ENCODE measurements around the gene UBE4B.

DNA sequence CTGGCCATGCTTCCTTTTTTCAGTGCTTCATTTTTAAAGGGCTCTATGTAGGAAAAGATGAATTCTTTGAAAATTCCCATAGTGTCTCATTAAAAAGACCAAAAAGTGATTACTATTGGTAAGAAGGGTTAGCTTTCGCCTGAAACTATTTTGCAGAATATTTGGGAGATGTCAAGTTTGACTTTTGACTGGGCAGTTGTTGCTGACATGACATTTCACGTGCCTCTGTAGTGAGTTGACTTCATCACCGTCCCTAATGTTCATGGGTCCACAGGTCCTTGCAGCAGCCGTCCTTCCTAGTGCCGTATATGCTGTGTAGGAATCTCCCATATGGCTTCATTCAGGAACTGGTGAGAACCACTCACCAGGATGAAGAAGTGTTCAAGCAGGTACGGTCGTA is 88.9 kb downstream of the UBE4B start:
- TF ChIP-seq, protein P1, sequence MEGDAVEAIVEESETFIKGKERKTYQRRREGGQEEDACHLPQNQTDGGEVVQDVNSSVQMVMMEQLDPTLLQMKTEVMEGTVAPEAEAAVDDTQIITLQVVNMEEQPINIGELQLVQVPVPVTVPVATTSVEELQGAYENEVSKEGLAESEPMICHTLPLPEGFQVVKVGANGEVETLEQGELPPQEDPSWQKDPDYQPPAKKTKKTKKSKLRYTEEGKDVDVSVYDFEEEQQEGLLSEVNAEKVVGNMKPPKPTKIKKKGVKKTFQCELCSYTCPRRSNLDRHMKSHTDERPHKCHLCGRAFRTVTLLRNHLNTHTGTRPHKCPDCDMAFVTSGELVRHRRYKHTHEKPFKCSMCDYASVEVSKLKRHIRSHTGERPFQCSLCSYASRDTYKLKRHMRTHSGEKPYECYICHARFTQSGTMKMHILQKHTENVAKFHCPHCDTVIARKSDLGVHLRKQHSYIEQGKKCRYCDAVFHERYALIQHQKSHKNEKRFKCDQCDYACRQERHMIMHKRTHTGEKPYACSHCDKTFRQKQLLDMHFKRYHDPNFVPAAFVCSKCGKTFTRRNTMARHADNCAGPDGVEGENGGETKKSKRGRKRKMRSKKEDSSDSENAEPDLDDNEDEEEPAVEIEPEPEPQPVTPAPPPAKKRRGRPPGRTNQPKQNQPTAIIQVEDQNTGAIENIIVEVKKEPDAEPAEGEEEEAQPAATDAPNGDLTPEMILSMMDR (conservative IDR thresholded peaks at IDR 0.05): no peak
- no peak for TF ChIP-seq ZFX (IDR thresholded peaks at IDR 0.05)
